Liver (tissue), 9 donors: ENCODE measurements around the gene EP400. TPM values are rescaled to one million over a fixed set of nuclear protein-coding genes. Genes with fewer than 3 reads are reported as not detected.

ENCODE experiments used
- DNase-seq: peaks from one replicate; pipeline ENCODE4 v3.0.0-alpha.2; 2017; ENCODE audit warnings: low spot score
- H3K27ac ChIP-seq, 2 donors: one replicate each; pipeline ENCODE4 v1.7.0; 2013; ENCODE audit warnings: inconsistent platforms in 2 of 2, low read length in 2 of 2, control low read depth in 1 of 2, low read depth in 1 of 2, mild to moderate bottlenecking in 1 of 2
- H3K27me3 ChIP-seq, 4 donors: one replicate each; pipeline versions ENCODE4 v1.6.1 to v1.7.0; 2013; ENCODE audit warnings: low read length in 3 of 4, inconsistent platforms in 1 of 4, mild to moderate bottlenecking in 1 of 4, moderate library complexity in 1 of 4; ENCODE audit not compliant: control insufficient read depth in 4 of 4, insufficient read depth in 4 of 4
- H3K36me3 ChIP-seq, 4 donors: one replicate each; pipeline versions ENCODE4 v1.6.1 to v1.7.0; 2013; ENCODE audit warnings: low read length in 3 of 4, mild to moderate bottlenecking in 3 of 4, low read depth in 1 of 4, moderate library complexity in 1 of 4; ENCODE audit not compliant: control insufficient read depth in 4 of 4, insufficient read depth in 3 of 4
- H3K4me1 ChIP-seq, 4 donors: one replicate each; pipeline versions ENCODE4 v1.6.1 to v1.7.0; 2013; ENCODE audit warnings: low read length in 3 of 4, mild to moderate bottlenecking in 3 of 4, moderate library complexity in 1 of 4; ENCODE audit not compliant: control insufficient read depth in 4 of 4, insufficient read depth in 4 of 4
- H3K4me3 ChIP-seq, 3 donors: one replicate each; pipeline versions ENCODE4 v1.6.1 to v1.7.0; 2013; ENCODE audit warnings: low read length in 3 of 3, control low read depth in 1 of 3, low read depth in 1 of 3, mild to moderate bottlenecking in 1 of 3
- H3K9ac ChIP-seq, 2 donors: one replicate each; pipeline ENCODE4 v1.7.0; 2013; ENCODE audit warnings: low read length in 2 of 2, mild to moderate bottlenecking in 2 of 2, moderate library complexity in 2 of 2, control low read depth in 1 of 2, low read depth in 1 of 2
- H3K9me3 ChIP-seq, 4 donors: one replicate each; pipeline versions ENCODE4 v1.6.1 to v1.7.0; 2013; ENCODE audit warnings: low read length in 3 of 4; ENCODE audit not compliant: control insufficient read depth in 4 of 4
- ATF3 ChIP-seq: IDR thresholded peaks from 2 replicates; pipeline ENCODE4 v1.6.1; 2016; ENCODE audit warnings: antibody characterized with exemption
- CTCF ChIP-seq: fragments of 150-350 bp; IDR thresholded peaks from 2 replicates; pipeline ENCODE4 v1.5.1; 2017; ENCODE audit warnings: improper control_type of control experiment, low read depth, low read length; ENCODE audit not compliant: missing input control
- EGR1 ChIP-seq, 2 donors: IDR thresholded peaks; 2 replicates each; pipeline ENCODE4 v1.6.1; 2016 to 2018; ENCODE audit warnings: antibody characterized with exemption in 2 of 2, low read depth in 2 of 2
- FOXA2 ChIP-seq: IDR thresholded peaks from 2 replicates; pipeline ENCODE4 v1.6.1; 2016; ENCODE audit warnings: antibody characterized with exemption
- HNF4G ChIP-seq: IDR thresholded peaks from 2 replicates; pipeline ENCODE4 v1.6.1; 2016; ENCODE audit warnings: antibody characterized with exemption
- JUND ChIP-seq, 2 donors: IDR thresholded peaks; 2 replicates each; pipeline ENCODE4 v1.6.1; 2016; ENCODE audit warnings: antibody characterized with exemption in 2 of 2
- MAX ChIP-seq: IDR thresholded peaks from 2 replicates; pipeline ENCODE4 v1.6.1; 2016; ENCODE audit warnings: antibody characterized with exemption
- NR2F2 ChIP-seq: IDR thresholded peaks from 2 replicates; pipeline ENCODE4 v1.6.1; 2016; ENCODE audit warnings: antibody characterized with exemption
- REST ChIP-seq: IDR thresholded peaks from 2 replicates; pipeline ENCODE4 v1.6.1; 2016; ENCODE audit warnings: antibody characterized with exemption, mild to moderate bottlenecking
- RXRA ChIP-seq, 2 donors: IDR thresholded peaks; 2 replicates each; pipeline ENCODE4 v1.6.1; 2017 to 2018; ENCODE audit warnings: antibody characterized with exemption in 2 of 2, mild to moderate bottlenecking in 1 of 2
- SP1 ChIP-seq: IDR thresholded peaks from 2 replicates; pipeline ENCODE4 v1.6.1; 2018; ENCODE audit warnings: antibody characterized with exemption, mild to moderate bottlenecking
- TAF1 ChIP-seq: conservative IDR thresholded peaks from 2 replicates; pipeline ENCODE4 v1.6.1; 2016; ENCODE audit warnings: antibody characterized with exemption, mild to moderate bottlenecking
- YY1 ChIP-seq: IDR thresholded peaks from 2 replicates; pipeline ENCODE4 v1.6.1; 2016; ENCODE audit warnings: antibody characterized with exemption, mild to moderate bottlenecking
- WGBS: extraction: QIAGEN DNeasy Blood & Tissue Kit; methylation state at CpG from one replicate; pipeline ENCODE4 v1.1.7; 2013; 5-methylcytosine and 5-hydroxymethylcytosine counted together
- polyA plus RNA-seq, 2 donors: library from polyadenylated mRNA; stranded (reverse) in 1 of 2; unstranded in 1 of 2; fragments of 200-250 nt in 1 of 2; fragments of >200 nt in 1 of 2; fragmentation: Nextera tagmentation in 1 of 2; extraction: Ambion mirVana in 1 of 2; gene quantifications; one replicate each; pipeline versions ENCODE4 v1.2.1 to v1.2.3, GENCODE V29; 2013 to 2015
- total RNA-seq, 2 donors: library from RNA; depleted of rRNA; stranded (reverse); fragments of >200 nt; gene quantifications; one replicate each; pipeline ENCODE4 v1.2.3, GENCODE V29; 2014
- donor health status: healthy.
- donor health status: healthy.
- donor health status: healthy.
- donor health status: healthy.
- donor health status: healthy.

Gene EP400
- total and polyA plus RNA-seq, 4 donors, result 4.7 to 12.4 (median 7.1) TPM

- WGBS, result 97% methylated on average over 18 of the region's 18 CpGs
- H3K9ac ChIP-seq, result no peak overlapping the region
- peaks cover 26 to 76% (median 56%) of the 10 kb centered on the region in 4 donors for H3K36me3 ChIP-seq
- no peaks in the 10 kb centered on the region for H3K9me3 ChIP-seq
- H3K27ac ChIP-seq, result no peak overlapping the region
- DNase-seq, result no peak
- no peaks in the 10 kb centered on the region for H3K4me1 ChIP-seq
- H3K27me3 ChIP-seq, result no peaks in the 10 kb centered on the region
- TF ChIP-seq SP1, result no peak
- no peak overlapping the region for H3K4me3 ChIP-seq
Measured at GRCh38 chr12:132019891-132020290, 70.1 kb downstream of the EP400 start.

- Histone ChIP-seq H3K4me1 (no peaks in the 10 kb centered on the region), H3K36me3 (peaks cover 24 to 76% (median 56%) of the 10 kb centered on the region in 4 donors), H3K9me3 (no peaks in the 10 kb centered on the region), H3K4me3 (no peak overlapping the region), H3K27ac (no peak overlapping the region), H3K27me3 (no peaks in the 10 kb centered on the region), H3K9ac (no peak overlapping the region)
- 95% methylated on average over 9 of the region's 9 CpGs for WGBS
- TF ChIP-seq JUND (IDR thresholded peaks at IDR 0.05) (no peak), RXRA (IDR thresholded peaks at IDR 0.05) (no peak), REST (no peak), FOXA2 (no peak), NR2F2 (no peak), EGR1 (IDR thresholded peaks at IDR 0.05; ENCODE audit: low read depth in 2 of 2) (no peak), CTCF (no peak), YY1 (no peak), TAF1 (no peak), HNF4G (no peak), ATF3 (no peak), SP1 (no peak), MAX (no peak)
- DNase-seq, result no peak
Measured at GRCh38 chr12:132020292-132020691, 70.5 kb downstream of the EP400 start.
